ENCODE results near the gene LENG8. TPM values are rescaled to one million over a fixed set of nuclear protein-coding genes. Genes with fewer than 3 reads are reported as not detected.
"Not testable (repeated sequence)": the region's sequence is repeated elsewhere in the genome, so short reads cannot be mapped to it uniquely, and the experiment has no call there.

Gene LENG8
- total and polyA plus RNA-seq, 8 donors = 121 to 213 (median 153) TPM

GRCh38 chr19:54439174-54439851 lies 9.7 kb upstream of the LENG8 start:
- peak; percentile 49 for ATAC-seq
- no peak overlapping the region for H3K27ac ChIP-seq
- DNase-seq = no peak
- H3K36me3 ChIP-seq = peaks cover 0 to 20% of the 10 kb centered on the region in 2 donors
- H3K9me3 ChIP-seq = no peaks in the 10 kb centered on the region
- no peaks in the 10 kb centered on the region for H3K27me3 ChIP-seq
- intact Hi-C loops (cut with DNase I) = no loop called here
- H3K4me1 ChIP-seq = no peaks in the 10 kb centered on the region
- no peak overlapping the region for H3K4me3 ChIP-seq
- TF ChIP-seq CTCF (IDR thresholded peaks at IDR 0.05) = no peak

- DNase-seq = no peak
- H3K36me3 ChIP-seq = peaks cover 0 to 33% of the 10 kb centered on the region in 2 donors
- H3K4me3 ChIP-seq = no peak overlapping the region
- H3K27ac ChIP-seq = no peak overlapping the region
- H3K9me3 ChIP-seq = no peaks in the 10 kb centered on the region
- H3K27me3 ChIP-seq = no peaks in the 10 kb centered on the region
- TF ChIP-seq CTCF (IDR thresholded peaks at IDR 0.05) = no peak
- no peaks in the 10 kb centered on the region for H3K4me1 ChIP-seq
- no peak for ATAC-seq
- intact Hi-C loops (cut with DNase I) = no loop called here
Measured at GRCh38 chr19:54440641-54441040, 8.4 kb upstream of the LENG8 start.

GRCh38 chr19:54444737-54445136 lies 4.3 kb upstream of the LENG8 start:
- intact Hi-C loops (cut with DNase I) = no loop called here
- ATAC-seq = no peak
- TF ChIP-seq CTCF (IDR thresholded peaks at IDR 0.05) = no peak

GRCh38 chr19:54446349-54446748 lies 2.6 kb upstream of the LENG8 start:
- H3K4me1 ChIP-seq = peaks cover 25 to 31% of the 10 kb centered on the region in 2 donors
- H3K36me3 ChIP-seq = peaks cover 0 to 37% of the 10 kb centered on the region in 2 donors
- H3K9me3 ChIP-seq; intact Hi-C loops (cut with DNase I); H3K27ac ChIP-seq; H3K4me3 ChIP-seq; DNase-seq; ATAC-seq; H3K27me3 ChIP-seq: not testable (repeated sequence)

More at GRCh38 chr19:54444737-54445136, 4.3 kb upstream of the LENG8 start:
- H3K36me3 ChIP-seq = peaks cover 0 to 36% of the 10 kb centered on the region in 2 donors
- no peaks in the 10 kb centered on the region for H3K9me3 ChIP-seq
- H3K27me3 ChIP-seq = no peaks in the 10 kb centered on the region
- H3K4me1 ChIP-seq = peaks cover 10 to 15% of the 10 kb centered on the region in 2 donors
- no peak overlapping the region for H3K4me3 ChIP-seq
- no peak for DNase-seq
- H3K27ac ChIP-seq = no peak overlapping the region

- peak overlapping the region; percentile 94 to 97 for H3K4me3 ChIP-seq
- H3K27ac ChIP-seq = peak overlapping the region; percentile 96 to 99
- H3K4me1 ChIP-seq = peaks cover 30 to 48% of the 10 kb centered on the region in 2 donors
- DNase-seq = peak; percentile 63 to 82 (median 66)
- peak; percentile 40 for ATAC-seq
- peaks cover 0 to 49% of the 10 kb centered on the region in 2 donors for H3K36me3 ChIP-seq
- no peaks in the 10 kb centered on the region for H3K27me3 ChIP-seq
- intact Hi-C loops (cut with DNase I) = no loop called here
- no peak for TF ChIP-seq CTCF (IDR thresholded peaks at IDR 0.05)
- H3K9me3 ChIP-seq = no peaks in the 10 kb centered on the region
Measured at GRCh38 chr19:54448040-54448773, 792 bp upstream of the LENG8 start.
